Immature natural killer cell (primary cell): ENCODE measurements around the gene IL17A. TPM values are rescaled to one million over a fixed set of nuclear protein-coding genes. Genes with fewer than 3 reads are reported as not detected.
"Not testable (repeated sequence)": the region's sequence is repeated elsewhere in the genome, so short reads cannot be mapped to it uniquely, and the experiment has no call there.

Experiments
- DNase-seq, 3 donors: peaks; one replicate each; pipeline ENCODE4 v3.0.0; 2022; ENCODE audit warnings: mixed read lengths in 1 of 3
- H3K27ac Mint-ChIP-seq, 6 donors: one replicate each; pipeline ENCODE4 v1.8.0; 2020; ENCODE audit warnings: mixed read lengths in 6 of 6, mild to moderate bottlenecking in 5 of 6, inconsistent platforms in 4 of 6, moderate library complexity in 3 of 6
- H3K27me3 Mint-ChIP-seq, 3 donors: one replicate each; pipeline ENCODE4 v1.8.0; 2020 to 2021; ENCODE audit warnings: low read depth in 3 of 3, mild to moderate bottlenecking in 3 of 3, mixed read lengths in 3 of 3, moderate library complexity in 3 of 3, inconsistent platforms in 1 of 3
- H3K36me3 Mint-ChIP-seq, 3 donors: one replicate each; pipeline ENCODE4 v1.8.0; 2020; ENCODE audit warnings: mixed read lengths in 3 of 3, inconsistent platforms in 2 of 3, mild to moderate bottlenecking in 2 of 3
- H3K4me1 Mint-ChIP-seq, 2 donors: one replicate each; pipeline ENCODE4 v1.8.0; 2020; ENCODE audit warnings: inconsistent platforms in 2 of 2, mild to moderate bottlenecking in 2 of 2, mixed read lengths in 2 of 2, moderate library complexity in 1 of 2
- H3K4me3 Mint-ChIP-seq, 5 donors: one replicate each; pipeline ENCODE4 v1.8.0; 2020; ENCODE audit warnings: mild to moderate bottlenecking in 5 of 5, mixed read lengths in 5 of 5, inconsistent platforms in 3 of 5, moderate library complexity in 3 of 5
- H3K9me3 Mint-ChIP-seq, 6 donors: one replicate each; pipeline ENCODE4 v1.8.0; 2020; ENCODE audit warnings: mild to moderate bottlenecking in 6 of 6, mixed read lengths in 6 of 6, inconsistent platforms in 4 of 6, moderate library complexity in 3 of 6
- polyA plus RNA-seq, 3 donors: library from polyadenylated mRNA; unstranded; fragments of 300-500 nt; fragmentation: Illumina TruSeq; gene quantifications; one replicate each; pipeline ENCODE4 v1.2.3, GENCODE V29; 2021

The IL17A gene
- polyA plus RNA-seq, 3 donors from 2014 or later: 0.19 TPM; not detected in 2

DNA sequence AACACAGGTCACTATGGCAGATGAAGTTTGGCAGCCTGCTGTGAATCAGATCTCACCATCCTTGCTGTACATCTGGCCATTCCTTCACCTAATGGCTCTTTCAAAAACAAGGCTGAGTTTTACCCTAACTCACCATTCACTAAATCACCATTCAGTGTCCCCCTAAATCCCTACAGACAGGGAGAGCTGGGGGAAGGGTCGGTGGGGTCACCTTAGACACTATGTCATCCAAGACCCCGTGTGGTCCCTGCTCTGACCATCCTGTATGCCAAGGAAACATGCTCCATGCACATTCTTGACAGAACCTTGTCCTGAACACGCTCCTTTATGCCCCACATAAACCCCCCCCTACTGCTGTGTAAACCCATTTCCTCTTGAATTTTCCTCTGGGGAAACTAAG, 31.8 kb upstream of the IL17A start:
- no peaks in the 10 kb centered on the region for H3K36me3 Mint-ChIP-seq

DNA sequence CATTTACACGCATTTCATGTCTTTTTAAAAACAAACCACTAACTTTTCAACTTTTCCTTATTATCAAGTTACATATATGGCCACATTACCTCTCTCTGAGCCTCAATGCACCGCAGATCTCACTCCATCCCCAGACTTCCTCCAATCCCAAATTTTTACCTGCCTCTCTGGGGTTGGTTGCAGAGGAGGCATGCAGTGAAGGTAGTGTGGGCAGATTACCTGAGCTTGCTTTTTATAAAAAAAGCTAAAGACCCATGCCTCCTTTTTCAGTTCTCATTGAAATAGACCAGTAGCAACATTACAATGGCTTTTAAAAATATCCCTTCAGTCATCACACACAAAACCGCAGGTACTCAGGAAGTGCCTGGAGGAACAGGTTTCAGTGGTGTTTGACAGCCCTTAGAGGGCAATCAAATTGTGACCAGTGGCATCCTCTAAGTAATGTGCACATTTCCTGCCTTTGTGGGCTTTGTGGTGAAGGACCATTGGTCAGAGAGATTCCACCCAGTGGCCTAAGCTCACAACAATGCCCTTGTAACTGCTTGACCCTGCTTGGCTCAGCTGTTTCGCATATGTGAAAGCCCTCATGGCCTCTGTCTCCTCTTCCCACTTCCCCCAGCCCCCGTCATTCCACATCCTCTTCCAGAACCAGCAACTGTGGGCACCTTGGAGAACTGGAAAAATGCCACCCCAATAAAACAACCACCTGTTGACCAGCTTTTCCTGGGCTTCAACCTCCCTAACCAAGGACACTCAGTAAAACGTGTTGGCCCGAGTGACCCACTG, 30.2 kb upstream of the IL17A start:
- H3K27ac Mint-ChIP-seq: no peak overlapping the region
- peak overlapping the region in 4 of 5 donors; percentile 26 to 54 (median 32) for H3K4me3 Mint-ChIP-seq
- H3K27me3 Mint-ChIP-seq: peaks cover 10 to 15% (median 12%) of the 10 kb centered on the region in 3 donors
- DNase-seq: peak; percentile 39 to 49 (median 41)
- peaks cover 17 to 22% of the 10 kb centered on the region in 2 donors for H3K4me1 Mint-ChIP-seq
- H3K36me3 Mint-ChIP-seq: no peaks in the 10 kb centered on the region
- H3K9me3 Mint-ChIP-seq: no peaks in the 10 kb centered on the region

More for the DNA sequence above, 31.8 kb upstream of the IL17A start:
- H3K9me3 Mint-ChIP-seq: no peaks in the 10 kb centered on the region
- H3K4me1 Mint-ChIP-seq: peaks cover 17 to 22% of the 10 kb centered on the region in 2 donors
- H3K27me3 Mint-ChIP-seq: peaks cover 15 to 16% (median 16%) of the 10 kb centered on the region in 3 donors
- DNase-seq: no peak
- H3K27ac Mint-ChIP-seq: no peak overlapping the region
- H3K4me3 Mint-ChIP-seq: no peak overlapping the region

DNA sequence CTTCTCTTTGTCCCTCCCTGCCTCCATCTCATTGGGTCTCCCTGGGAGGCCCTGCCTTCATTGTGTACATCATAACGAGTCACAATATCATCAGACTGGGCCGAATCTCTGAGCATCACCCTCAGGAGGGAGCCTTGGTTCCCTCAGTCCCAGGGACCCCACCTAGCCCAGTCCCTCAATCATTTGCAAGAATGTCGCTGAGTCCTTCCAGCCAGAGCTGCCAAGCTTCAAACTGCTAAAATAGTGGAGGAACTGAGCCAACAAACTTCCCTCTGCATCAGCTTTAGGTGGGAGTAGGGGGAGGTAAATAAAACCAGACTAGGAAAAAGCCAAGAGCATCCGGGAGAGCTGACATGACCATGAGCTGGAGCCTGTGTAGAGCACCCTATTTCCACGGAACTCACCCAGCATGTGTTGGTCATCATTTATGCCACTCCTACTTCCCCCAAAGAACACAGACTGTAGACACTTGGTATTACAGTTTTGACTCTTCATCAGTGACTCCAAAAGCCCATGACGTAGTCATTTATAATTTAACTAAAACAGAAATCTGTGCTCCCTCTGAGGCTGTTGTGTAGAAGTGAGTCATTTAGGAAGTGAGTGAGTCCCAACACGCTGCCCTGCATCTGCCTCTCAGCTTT, 28.8 kb upstream of the IL17A start:
- Mint-ChIP-seq H3K4me3 (no peak overlapping the region), H3K9me3 (no peaks in the 10 kb centered on the region), H3K27ac (no peak overlapping the region), H3K36me3 (no peaks in the 10 kb centered on the region), H3K4me1 (peaks cover 17 to 22% of the 10 kb centered on the region in 2 donors), H3K27me3 (peaks cover 8 to 17% (median 15%) of the 10 kb centered on the region in 3 donors)
- no peak for DNase-seq

DNA sequence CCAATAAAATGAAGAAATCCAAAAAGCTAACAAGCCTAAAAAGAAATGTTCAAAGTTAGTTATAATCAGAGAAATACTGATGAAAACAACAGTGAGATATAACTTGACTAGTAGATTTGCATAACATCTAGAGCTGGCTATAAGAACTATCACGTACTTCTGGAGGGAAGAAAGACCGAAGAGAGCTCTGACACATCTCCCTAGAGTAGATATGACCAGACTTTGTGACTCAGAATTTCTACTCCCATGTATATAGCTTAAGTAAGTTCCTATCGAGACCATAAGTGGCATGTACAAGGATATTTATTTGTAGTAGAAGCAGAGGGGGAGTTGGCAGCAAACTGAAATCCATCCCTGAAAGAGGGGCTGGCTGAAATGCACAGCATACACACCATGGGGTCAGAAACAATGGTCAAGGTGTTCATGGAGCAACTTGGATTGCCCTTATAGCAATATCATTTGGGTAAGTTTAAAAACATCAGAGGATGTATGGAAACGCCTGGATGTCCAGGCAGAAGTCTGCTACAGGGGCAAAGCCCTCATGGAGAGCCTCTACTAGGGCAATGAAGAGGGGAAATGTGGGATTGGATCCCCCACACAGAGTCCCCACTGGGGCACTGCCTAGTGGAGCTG, 25.6 kb upstream of the IL17A start:
- H3K4me3 Mint-ChIP-seq: no peak overlapping the region
- peaks cover 11 to 14% of the 10 kb centered on the region in 2 donors for H3K4me1 Mint-ChIP-seq
- no peak overlapping the region for H3K27ac Mint-ChIP-seq
- H3K36me3 Mint-ChIP-seq: no peaks in the 10 kb centered on the region
- no peaks in the 10 kb centered on the region for H3K9me3 Mint-ChIP-seq
- DNase-seq: no peak
- peaks cover 7 to 11% (median 8%) of the 10 kb centered on the region in 3 donors for H3K27me3 Mint-ChIP-seq

DNA sequence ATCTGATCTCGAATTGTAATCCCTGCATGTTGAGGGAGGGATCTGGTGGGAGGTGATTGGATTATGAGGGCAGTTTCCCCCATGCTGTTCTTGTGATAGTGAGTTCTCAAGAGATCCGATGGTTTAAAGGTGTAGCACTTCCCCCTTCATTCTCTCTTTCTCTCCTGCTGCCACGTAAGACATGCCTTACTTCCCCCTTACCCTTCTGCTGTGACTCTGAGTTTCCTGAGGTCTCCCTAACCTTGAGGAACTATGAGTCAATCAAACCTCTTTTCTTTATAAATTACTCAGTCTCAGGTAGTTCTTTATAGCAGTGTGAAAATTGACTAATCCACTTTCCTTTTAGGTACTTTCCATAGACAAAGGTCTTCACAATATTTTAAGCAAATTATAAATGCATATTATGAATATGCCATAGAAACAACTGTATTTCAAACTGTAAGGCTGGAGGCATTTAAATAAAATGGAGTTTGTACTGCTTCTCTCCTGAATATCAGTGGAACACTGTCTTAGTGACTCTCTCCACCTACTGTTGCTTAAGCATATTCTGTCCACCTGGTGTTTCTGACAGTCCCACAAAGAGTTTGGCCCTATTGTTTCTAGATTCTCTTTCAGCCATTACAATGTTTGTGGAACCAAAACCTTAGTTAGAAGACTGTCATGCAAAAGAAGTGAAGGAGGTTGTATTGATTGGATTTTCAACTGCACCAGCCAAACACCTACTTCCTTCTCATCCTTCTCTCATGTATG, 24.3 kb upstream of the IL17A start:
- Mint-ChIP-seq H3K27ac (no peak overlapping the region), H3K9me3 (no peaks in the 10 kb centered on the region), H3K27me3 (peaks cover 3 to 11% (median 8%) of the 10 kb centered on the region in 3 donors), H3K4me1 (peaks cover 0 to 1% of the 10 kb centered on the region in 2 donors), H3K4me3 (no peak overlapping the region), H3K36me3 (no peaks in the 10 kb centered on the region)
- DNase-seq: no peak

- peaks cover 8 to 13% (median 8%) of the 10 kb centered on the region in 3 donors for H3K27me3 Mint-ChIP-seq
These were observed 23.0 kb upstream of the IL17A start for GRCh38 chr6:52162940-52163908.

GRCh38 chr6:52164319-52165094, 21.7 kb upstream of the IL17A start:
- H3K27me3 Mint-ChIP-seq: peaks cover 8 to 13% (median 10%) of the 10 kb centered on the region in 3 donors

More at GRCh38 chr6:52162940-52163908, 23.0 kb upstream of the IL17A start:
- Mint-ChIP-seq H3K4me3 (no peak overlapping the region), H3K27ac (no peak overlapping the region), H3K4me1 (no peaks in the 10 kb centered on the region), H3K36me3 (no peaks in the 10 kb centered on the region), H3K9me3 (peaks cover 0 to under 1% (median 0%) of the 10 kb centered on the region in 6 donors)
- DNase-seq: peak in 2 of 3 donors; percentile 32

GRCh38 chr6:52167267-52167666, 18.9 kb upstream of the IL17A start:
- Mint-ChIP-seq H3K4me1 (no peaks in the 10 kb centered on the region), H3K36me3 (no peaks in the 10 kb centered on the region), H3K27ac (no peak overlapping the region), H3K9me3 (peaks cover 0 to 8% (median 3%) of the 10 kb centered on the region in 6 donors), H3K4me3 (no peak overlapping the region), H3K27me3 (peaks cover 9 to 17% (median 10%) of the 10 kb centered on the region in 3 donors)
- no peak for DNase-seq

More at GRCh38 chr6:52164319-52165094, 21.7 kb upstream of the IL17A start:
- no peaks in the 10 kb centered on the region for H3K4me1 Mint-ChIP-seq
- no peak overlapping the region for H3K4me3 Mint-ChIP-seq
- no peaks in the 10 kb centered on the region for H3K36me3 Mint-ChIP-seq
- peaks cover 0 to 6% (median 1%) of the 10 kb centered on the region in 6 donors for H3K9me3 Mint-ChIP-seq
- DNase-seq: no peak
- H3K27ac Mint-ChIP-seq: peak overlapping the region in 1 of 6 donors; percentile 7

DNA sequence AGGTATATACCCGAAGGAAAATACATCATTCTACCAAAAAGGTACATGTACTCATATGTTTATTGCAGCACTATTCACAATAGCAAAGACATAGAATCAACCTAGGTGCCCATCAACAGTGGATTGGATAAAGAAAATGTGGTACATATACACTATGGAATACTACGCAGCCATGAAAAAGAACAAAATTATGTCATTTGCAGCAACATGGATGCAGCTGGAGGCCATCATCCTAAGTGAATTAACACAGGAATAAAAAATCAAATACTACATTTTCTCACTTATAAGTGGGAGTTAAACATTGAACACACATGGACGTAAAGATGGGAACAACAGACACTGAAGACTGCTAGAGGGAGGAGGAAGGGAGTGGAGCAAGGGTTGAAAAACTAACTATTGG, 17.8 kb upstream of the IL17A start:
- not testable (repeated sequence) for H3K27ac Mint-ChIP-seq, H3K4me1 Mint-ChIP-seq, H3K36me3 Mint-ChIP-seq, H3K4me3 Mint-ChIP-seq, H3K9me3 Mint-ChIP-seq, DNase-seq
- H3K27me3 Mint-ChIP-seq: peaks cover 7 to 17% (median 12%) of the 10 kb centered on the region in 3 donors

DNA sequence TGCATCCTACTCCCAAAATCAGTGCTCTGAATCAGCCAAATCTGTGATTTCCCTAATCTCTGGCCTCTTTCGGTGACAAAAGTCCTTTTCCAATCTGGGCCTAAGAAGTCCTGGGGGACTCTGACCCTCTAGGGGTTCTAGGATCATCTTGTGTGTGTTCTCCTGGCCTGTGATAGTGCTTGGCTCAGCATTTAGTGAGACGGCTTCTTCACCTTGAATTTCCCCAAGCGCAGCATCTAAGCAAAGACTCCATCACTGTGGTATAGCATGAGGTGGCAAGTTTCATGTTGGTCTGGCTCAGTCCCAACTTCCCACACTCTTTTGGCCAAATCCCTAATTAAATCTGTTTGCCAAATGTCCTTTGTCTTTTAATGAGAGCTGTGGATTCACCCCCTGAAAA, 12.1 kb upstream of the IL17A start:
- Mint-ChIP-seq H3K36me3 (no peaks in the 10 kb centered on the region), H3K9me3 (peaks cover 0 to 6% (median 1%) of the 10 kb centered on the region in 6 donors)

GRCh38 chr6:52176550-52176949, 9.6 kb upstream of the IL17A start:
- peaks cover 0 to 2% (median 0%) of the 10 kb centered on the region in 6 donors for H3K9me3 Mint-ChIP-seq
- DNase-seq: peak; percentile 65 to 75 (median 74)
- peak overlapping the region in 1 of 6 donors; percentile 74 for H3K27ac Mint-ChIP-seq
- peak overlapping the region in 2 of 5 donors; percentile 4 to 46 for H3K4me3 Mint-ChIP-seq
- H3K27me3 Mint-ChIP-seq: peaks cover 7 to 18% (median 17%) of the 10 kb centered on the region in 3 donors
- H3K4me1 Mint-ChIP-seq: peaks cover 20 to 36% of the 10 kb centered on the region in 2 donors
- H3K36me3 Mint-ChIP-seq: no peaks in the 10 kb centered on the region

More for the DNA sequence above, 12.1 kb upstream of the IL17A start:
- DNase-seq: no peak
- Mint-ChIP-seq H3K4me1 (peaks cover 9 to 24% of the 10 kb centered on the region in 2 donors), H3K27ac (no peak overlapping the region), H3K4me3 (no peak overlapping the region), H3K27me3 (peaks cover 10 to 12% (median 12%) of the 10 kb centered on the region in 3 donors)

DNA sequence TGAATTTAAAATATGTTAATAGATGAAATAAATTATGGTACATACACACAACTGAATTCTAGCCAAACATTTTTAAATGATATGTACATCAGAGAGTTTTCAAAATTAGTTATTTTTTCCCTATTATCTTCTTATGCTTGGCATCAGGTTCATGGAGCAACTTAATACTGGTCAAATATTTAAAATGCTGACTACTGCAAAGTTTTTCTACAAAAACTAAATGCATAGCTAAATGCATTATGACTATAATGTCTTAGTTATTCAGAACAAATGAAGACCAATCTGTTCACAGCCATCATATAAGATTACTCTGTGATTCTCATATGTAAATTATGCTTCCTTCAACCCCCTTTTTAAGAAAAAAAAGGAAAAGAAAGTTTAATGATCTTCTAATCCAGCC, 8.2 kb upstream of the IL17A start:
- no peak for DNase-seq

More for the DNA sequence above, 8.2 kb upstream of the IL17A start:
- Mint-ChIP-seq H3K27me3 (peaks cover 11 to 23% (median 17%) of the 10 kb centered on the region in 3 donors), H3K4me1 (peaks cover 21 to 36% of the 10 kb centered on the region in 2 donors), H3K4me3 (no peak overlapping the region), H3K9me3 (no peaks in the 10 kb centered on the region), H3K27ac (no peak overlapping the region), H3K36me3 (no peaks in the 10 kb centered on the region)
